Neuronal stem cell (in vitro differentiated cells): ENCODE results near the gene ZNF235.
"Not testable (repeated sequence)": the region's sequence is repeated elsewhere in the genome, so short reads cannot be mapped to it uniquely, and the experiment has no call there.

Experiments used
- DNase-seq: peaks from one replicate; pipeline ENCODE4 v3.0.0-alpha.2; 2013; ENCODE audit warnings: low spot score
- H2AFZ ChIP-seq: one replicate; pipeline ENCODE4 v1.6.1; 2013; ENCODE audit warnings: mild to moderate bottlenecking, low read length, inconsistent platforms
- H2AK5ac ChIP-seq: 2 replicates; pipeline ENCODE4 v1.6.1; 2013; ENCODE audit warnings: low read depth, mild to moderate bottlenecking, inconsistent platforms, low read length, moderate library complexity, mixed read lengths
- H2BK120ac ChIP-seq: 2 replicates; pipeline ENCODE4 v1.6.1; 2013; ENCODE audit warnings: low read depth, mild to moderate bottlenecking, inconsistent platforms, low read length, moderate library complexity, mixed read lengths
- H2BK12ac ChIP-seq: one replicate; pipeline ENCODE4 v1.6.1; 2013; ENCODE audit warnings: low read length, inconsistent platforms
- H2BK15ac ChIP-seq: 2 replicates; pipeline ENCODE4 v1.6.1; 2013; ENCODE audit warnings: mild to moderate bottlenecking, low read length, inconsistent platforms, mixed read lengths
- H2BK5ac ChIP-seq: one replicate; pipeline ENCODE4 v1.6.1; 2013; ENCODE audit warnings: inconsistent platforms, mild to moderate bottlenecking, low read length, moderate library complexity
- H3K14ac ChIP-seq: one replicate; pipeline ENCODE4 v1.6.1; 2013; ENCODE audit warnings: low read length, inconsistent platforms
- H3K18ac ChIP-seq: 2 replicates; pipeline ENCODE4 v1.6.1; 2013; ENCODE audit warnings: low read length, inconsistent platforms
- H3K23ac ChIP-seq: 2 replicates; pipeline ENCODE4 v1.6.1; 2013; ENCODE audit warnings: low read depth, mild to moderate bottlenecking, mixed read lengths, low read length, inconsistent platforms; ENCODE audit not compliant: poor library complexity
- H3K27ac ChIP-seq: replicated peaks from 3 replicates; pipeline ENCODE4 v1.5.1; 2013; ENCODE audit warnings: low read length, inconsistent platforms
- H3K27me3 ChIP-seq, 3 experiments: 2 replicates each; pipeline ENCODE4 v1.6.1; 2013; ENCODE audit warnings: low read length in 3 of 3, mild to moderate bottlenecking in 2 of 3, inconsistent platforms in 1 of 3, low read depth in 1 of 3, mixed read lengths in 1 of 3, moderate library complexity in 1 of 3; ENCODE audit not compliant: control insufficient read depth in 3 of 3, insufficient read depth in 3 of 3
- H3K36me3 ChIP-seq, 2 donors: replicated peaks in 1 of 2; 2 replicates each; pipeline ENCODE4 v1.6.1; 2013; ENCODE audit warnings: low read length in 2 of 2; ENCODE audit not compliant: control insufficient read depth in 2 of 2, insufficient read depth in 2 of 2
- H3K4ac ChIP-seq: 2 replicates; pipeline ENCODE4 v1.6.1; 2013; ENCODE audit warnings: inconsistent platforms, mild to moderate bottlenecking, low read length, moderate library complexity
- H3K4me1 ChIP-seq, 2 donors: 1 replicate in 1 of 2; 2 replicates in 1 of 2; pipeline ENCODE4 v1.6.1; 2013; ENCODE audit warnings: low read length in 2 of 2, low read depth in 1 of 2; ENCODE audit not compliant: control insufficient read depth in 2 of 2, insufficient read depth in 1 of 2
- H3K4me2 ChIP-seq: one replicate; pipeline ENCODE4 v1.6.1; 2013; ENCODE audit warnings: mild to moderate bottlenecking, low read length, inconsistent platforms; ENCODE audit not compliant: insufficient read depth, poor library complexity, severe bottlenecking
- H3K4me3 ChIP-seq, 2 donors: 2 replicates each; pipeline ENCODE4 v1.5.1; 2013; ENCODE audit warnings: low read length in 2 of 2, mild to moderate bottlenecking in 2 of 2, inconsistent platforms in 1 of 2, moderate library complexity in 1 of 2
- H3K79me1 ChIP-seq: one replicate; pipeline ENCODE4 v1.6.1; 2013; ENCODE audit warnings: low read depth, mild to moderate bottlenecking, inconsistent platforms, low read length, moderate library complexity
- H3K9ac ChIP-seq: one replicate; pipeline ENCODE4 v1.6.1; 2013; ENCODE audit warnings: mild to moderate bottlenecking, low read depth, low read length, inconsistent platforms; ENCODE audit not compliant: poor library complexity
- H3K9me3 ChIP-seq, 2 donors: replicated peaks in 1 of 2; 2 replicates each; pipeline versions ENCODE3 to v1.6.1; 2013; ENCODE audit warnings: low read length in 2 of 2, mild to moderate bottlenecking in 2 of 2, inconsistent platforms in 1 of 2, low read depth in 1 of 2, mixed read lengths in 1 of 2, moderate library complexity in 1 of 2; ENCODE audit not compliant: control insufficient read depth in 2 of 2, insufficient read depth in 1 of 2
- H4K8ac ChIP-seq: one replicate; pipeline ENCODE4 v1.6.1; 2013; ENCODE audit warnings: low read depth, mild to moderate bottlenecking, inconsistent platforms, low read length, moderate library complexity
- H4K91ac ChIP-seq: one replicate; pipeline ENCODE4 v1.6.1; 2013; ENCODE audit warnings: low read length, low read depth, mild to moderate bottlenecking, inconsistent platforms; ENCODE audit not compliant: poor library complexity
- WGBS, 2 donors: extraction: QIAGEN DNeasy Blood & Tissue Kit; methylation state at CpG; one replicate each; pipeline ENCODE4 v1.1.7; 2013; ENCODE audit warnings: missing lambda C conversion rate in 2 of 2, mixed read lengths in 1 of 2; ENCODE audit not compliant: insufficient read length in 2 of 2, insufficient replicate concordance in 1 of 2; ENCODE audit errors: extremely low coverage in 2 of 2; 5-methylcytosine and 5-hydroxymethylcytosine counted together

The ZNF235 gene

DNA sequence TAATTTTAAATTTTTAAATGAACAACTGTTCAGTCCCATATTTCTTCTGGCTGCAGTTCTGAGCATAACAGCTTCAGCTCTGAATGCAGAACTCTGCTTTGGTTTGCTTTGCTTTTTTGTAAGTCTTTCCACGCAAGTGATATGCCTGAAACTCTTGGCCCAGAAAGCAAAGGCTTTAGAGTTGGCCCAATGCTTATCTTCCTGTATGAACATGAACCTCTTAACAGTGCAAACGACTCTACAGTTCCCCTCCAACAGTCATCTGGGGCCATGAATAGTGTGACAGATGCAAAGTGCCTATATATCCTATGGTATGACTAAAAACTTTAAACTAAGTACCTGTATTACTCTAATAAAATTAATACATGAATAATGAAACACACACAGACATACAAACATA lies 37.0 kb upstream of the ZNF235 start:
- no peak overlapping the region for H3K4me3 ChIP-seq
- no CpG with 5 or more reads among the region's 2 CpGs for WGBS, 2 donors
- no peaks in the 10 kb centered on the region for H3K4me1 ChIP-seq
- H2BK12ac ChIP-seq: no peak overlapping the region
- H2BK15ac ChIP-seq: no peak overlapping the region
- H4K8ac ChIP-seq: no peak overlapping the region
- no peak for DNase-seq
- H2BK5ac ChIP-seq: no peak overlapping the region
- no peak overlapping the region for H3K9ac ChIP-seq
- H3K27me3 ChIP-seq: no peaks in the 10 kb centered on the region
- H3K23ac ChIP-seq: no peak overlapping the region
- H3K9me3 ChIP-seq: peaks cover 20 to 58% of the 10 kb centered on the region in 2 donors
- no peaks in the 10 kb centered on the region for H3K79me1 ChIP-seq
- no peak overlapping the region for H4K91ac ChIP-seq
- H3K27ac ChIP-seq: no peak overlapping the region
- no peak overlapping the region for H2AK5ac ChIP-seq
- H2BK120ac ChIP-seq: no peak overlapping the region
- H3K14ac ChIP-seq: no peak overlapping the region
- H2AFZ ChIP-seq: no peak overlapping the region
- H3K4ac ChIP-seq: no peak overlapping the region
- no peak overlapping the region for H3K4me2 ChIP-seq
- H3K36me3 ChIP-seq: peaks cover 11 to 58% of the 10 kb centered on the region in 2 donors
- H3K18ac ChIP-seq: no peak overlapping the region

DNA sequence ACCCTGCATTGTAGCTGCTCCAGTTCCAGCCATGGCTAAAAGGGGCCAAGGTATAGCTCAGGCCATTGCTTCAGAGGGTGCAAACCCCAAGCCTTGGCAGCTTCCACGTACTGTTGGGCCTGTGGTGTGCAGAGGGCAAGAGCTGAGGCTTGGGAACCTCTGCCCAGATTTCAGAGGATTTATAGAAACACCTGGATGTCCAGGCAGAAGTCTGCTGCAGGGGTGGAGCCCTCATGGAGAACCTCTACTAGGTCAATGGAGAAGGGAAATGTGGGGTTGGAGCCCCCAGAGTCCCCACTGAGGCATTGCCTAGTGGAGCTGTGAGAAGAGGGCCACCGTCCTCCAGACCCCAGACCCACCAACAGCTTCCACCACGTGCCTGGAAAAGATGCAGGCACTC lies 29.8 kb upstream of the ZNF235 start:
- H2BK5ac ChIP-seq, H2BK15ac ChIP-seq, H3K4me2 ChIP-seq, H2BK12ac ChIP-seq, H3K14ac ChIP-seq, H3K79me1 ChIP-seq, H3K4me1 ChIP-seq, H3K23ac ChIP-seq, H4K91ac ChIP-seq, H3K18ac ChIP-seq, H2AK5ac ChIP-seq, H3K27ac ChIP-seq, DNase-seq, H2BK120ac ChIP-seq, H4K8ac ChIP-seq, H3K9ac ChIP-seq, H3K4me3 ChIP-seq, H2AFZ ChIP-seq, H3K27me3 ChIP-seq, H3K4ac ChIP-seq: not testable (repeated sequence)
- Histone ChIP-seq H3K36me3 (peaks cover 30 to 97% of the 10 kb centered on the region in 2 donors), H3K9me3 (peaks cover 40 to 94% of the 10 kb centered on the region in 2 donors)
- WGBS, 2 donors: no CpG with 5 or more reads among the region's 3 CpGs

DNA sequence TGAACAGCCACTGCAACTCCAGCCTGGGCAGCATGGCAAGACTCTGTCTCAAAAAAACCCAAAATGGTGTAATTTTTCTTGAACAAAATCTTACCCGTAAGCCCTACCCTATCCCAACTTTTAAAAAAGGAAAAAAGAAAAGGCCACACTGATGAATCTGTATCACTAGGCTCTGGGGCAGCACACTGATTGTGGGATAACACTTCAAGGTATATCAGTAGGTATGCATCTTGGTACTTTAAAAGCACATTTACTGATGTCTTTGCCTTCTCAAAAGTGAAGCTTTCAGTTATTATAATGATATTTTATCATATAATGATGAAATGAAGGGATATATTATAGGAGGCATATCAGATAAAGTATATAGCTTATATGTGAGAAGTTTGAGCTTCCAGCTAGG lies 27.3 kb upstream of the ZNF235 start:
- no peak overlapping the region for H3K4me2 ChIP-seq
- H3K27me3 ChIP-seq: no peaks in the 10 kb centered on the region
- H3K9me3 ChIP-seq: peaks cover 40 to 97% of the 10 kb centered on the region in 2 donors
- no peak overlapping the region for H3K4ac ChIP-seq
- WGBS, 2 donors: no CpG with 5 or more reads among the region's 1 CpG
- no peak overlapping the region for H2BK120ac ChIP-seq
- no peaks in the 10 kb centered on the region for H3K79me1 ChIP-seq
- no peak overlapping the region for H2BK12ac ChIP-seq
- no peak overlapping the region for H4K8ac ChIP-seq
- no peak overlapping the region for H3K4me3 ChIP-seq
- no peak overlapping the region for H3K18ac ChIP-seq
- H4K91ac ChIP-seq: no peak overlapping the region
- no peak overlapping the region for H3K27ac ChIP-seq
- H2BK5ac ChIP-seq: no peak overlapping the region
- no peaks in the 10 kb centered on the region for H3K4me1 ChIP-seq
- H2AK5ac ChIP-seq: no peak overlapping the region
- peaks cover 41 to 99% of the 10 kb centered on the region in 2 donors for H3K36me3 ChIP-seq
- DNase-seq: no peak
- H3K14ac ChIP-seq: no peak overlapping the region
- no peak overlapping the region for H2AFZ ChIP-seq
- no peak overlapping the region for H3K9ac ChIP-seq
- H2BK15ac ChIP-seq: no peak overlapping the region
- H3K23ac ChIP-seq: no peak overlapping the region

DNA sequence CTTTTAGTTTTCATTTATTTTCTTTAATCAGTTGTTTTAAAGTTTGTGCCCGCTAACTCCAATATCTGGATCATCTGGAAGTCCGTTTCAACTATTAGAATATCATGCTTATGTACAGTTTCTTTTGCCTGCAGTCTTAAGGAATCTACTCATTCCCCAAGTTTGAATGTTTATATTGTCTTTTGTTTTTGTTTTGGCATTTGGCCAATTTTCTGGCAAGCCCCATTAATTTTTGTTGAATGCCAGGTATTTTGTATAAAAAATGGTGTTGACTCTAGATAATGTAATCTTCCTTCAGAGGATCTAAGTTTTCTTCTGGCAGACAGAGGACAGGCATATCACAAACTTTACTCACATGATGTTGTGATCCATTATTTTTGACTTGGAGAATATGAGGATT lies 11.1 kb upstream of the ZNF235 start:
- no peak overlapping the region for H3K27ac ChIP-seq
- H2BK120ac ChIP-seq: no peak overlapping the region
- no peak overlapping the region for H3K4me3 ChIP-seq
- no peak overlapping the region for H2AFZ ChIP-seq
- H3K23ac ChIP-seq: no peak overlapping the region
- H2BK5ac ChIP-seq: no peak overlapping the region
- no peak overlapping the region for H4K91ac ChIP-seq
- no peak overlapping the region for H4K8ac ChIP-seq
- no peaks in the 10 kb centered on the region for H3K79me1 ChIP-seq
- H2BK15ac ChIP-seq: no peak overlapping the region
- no peak overlapping the region for H3K4me2 ChIP-seq
- DNase-seq: no peak
- H3K36me3 ChIP-seq: no peaks in the 10 kb centered on the region
- no peak overlapping the region for H2AK5ac ChIP-seq
- no CpG with 5 or more reads among the region's 2 CpGs for WGBS, 2 donors
- peaks cover 3 to 14% of the 10 kb centered on the region in 2 donors for H3K9me3 ChIP-seq
- H2BK12ac ChIP-seq: no peak overlapping the region
- no peak overlapping the region for H3K14ac ChIP-seq
- H3K4me1 ChIP-seq: no peaks in the 10 kb centered on the region
- no peaks in the 10 kb centered on the region for H3K27me3 ChIP-seq
- no peak overlapping the region for H3K4ac ChIP-seq
- H3K9ac ChIP-seq: no peak overlapping the region
- no peak overlapping the region for H3K18ac ChIP-seq
